ENCODE measurements around the gene FRMD3.
A peak's percentile ranks its signal among the peaks of the same experiment; 100 is the strongest.

The FRMD3 gene

GRCh38 chr9:83536332-83536731, 1.9 kb downstream of the FRMD3 start:
- no peak for TF ChIP-seq CTCF (IDR thresholded peaks at IDR 0.05; ENCODE audit: low read depth, low read length)
- Histone ChIP-seq H3K27ac (no peak overlapping the region), H3K9me3 (ENCODE audit: severe bottlenecking) (no peaks in the 10 kb centered on the region), H3K4me3 (ENCODE audit: low read depth, low read length) (no peak overlapping the region), H3K36me3 (no peaks in the 10 kb centered on the region), H3K27me3 (ENCODE audit: insufficient read depth, low read depth, severe bottlenecking) (peaks cover 17% of the 10 kb centered on the region)
- DNase-seq, result peak; percentile 24

GRCh38 chr9:83535736-83536135, 2.5 kb downstream of the FRMD3 start:
- no peak overlapping the region for H3K27ac ChIP-seq
- H3K27me3 ChIP-seq (ENCODE audit: insufficient read depth, low read depth, severe bottlenecking), result peaks cover 17% of the 10 kb centered on the region
- no peaks in the 10 kb centered on the region for H3K9me3 ChIP-seq (ENCODE audit: severe bottlenecking)
- no peak for TF ChIP-seq CTCF (IDR thresholded peaks at IDR 0.05; ENCODE audit: low read depth, low read length)
- no peak for DNase-seq
- H3K4me3 ChIP-seq (ENCODE audit: low read depth, low read length), result no peak overlapping the region
- no peaks in the 10 kb centered on the region for H3K36me3 ChIP-seq

GRCh38 chr9:83533296-83533695, 4.9 kb downstream of the FRMD3 start:
- Histone ChIP-seq H3K9me3 (ENCODE audit: severe bottlenecking) (no peaks in the 10 kb centered on the region), H3K4me3 (ENCODE audit: low read depth, low read length) (no peak overlapping the region), H3K27me3 (ENCODE audit: insufficient read depth, low read depth, severe bottlenecking) (peaks cover 15% of the 10 kb centered on the region), H3K27ac (no peak overlapping the region), H3K36me3 (no peaks in the 10 kb centered on the region)
- DNase-seq, result no peak
- TF ChIP-seq CTCF (IDR thresholded peaks at IDR 0.05; ENCODE audit: low read depth, low read length), result no peak

GRCh38 chr9:83526901-83527300, 11.3 kb downstream of the FRMD3 start:
- Histone ChIP-seq H3K36me3 (no peaks in the 10 kb centered on the region), H3K27ac (no peak overlapping the region), H3K27me3 (ENCODE audit: insufficient read depth, low read depth, severe bottlenecking) (no peaks in the 10 kb centered on the region), H3K9me3 (ENCODE audit: severe bottlenecking) (no peaks in the 10 kb centered on the region), H3K4me3 (ENCODE audit: low read depth, low read length) (no peak overlapping the region)
- TF ChIP-seq CTCF (IDR thresholded peaks at IDR 0.05; ENCODE audit: low read depth, low read length), result no peak
- DNase-seq, result no peak

GRCh38 chr9:83526211-83526610, 12.0 kb downstream of the FRMD3 start:
- Histone ChIP-seq H3K9me3 (ENCODE audit: severe bottlenecking) (no peaks in the 10 kb centered on the region), H3K4me3 (ENCODE audit: low read depth, low read length) (no peak overlapping the region), H3K36me3 (no peaks in the 10 kb centered on the region), H3K27ac (no peak overlapping the region), H3K27me3 (ENCODE audit: insufficient read depth, low read depth, severe bottlenecking) (no peaks in the 10 kb centered on the region)
- no peak for DNase-seq
- TF ChIP-seq CTCF (IDR thresholded peaks at IDR 0.05; ENCODE audit: low read depth, low read length), result no peak

GRCh38 chr9:83523684-83524083, 14.5 kb downstream of the FRMD3 start:
- no peak for DNase-seq
- Histone ChIP-seq H3K27ac (no peak overlapping the region), H3K9me3 (ENCODE audit: severe bottlenecking) (no peaks in the 10 kb centered on the region), H3K27me3 (ENCODE audit: insufficient read depth, low read depth, severe bottlenecking) (no peaks in the 10 kb centered on the region), H3K36me3 (no peaks in the 10 kb centered on the region), H3K4me3 (ENCODE audit: low read depth, low read length) (no peak overlapping the region)
- no peak for TF ChIP-seq CTCF (IDR thresholded peaks at IDR 0.05; ENCODE audit: low read depth, low read length)
